ENCODE results near the gene SLC2A8.

DNA sequence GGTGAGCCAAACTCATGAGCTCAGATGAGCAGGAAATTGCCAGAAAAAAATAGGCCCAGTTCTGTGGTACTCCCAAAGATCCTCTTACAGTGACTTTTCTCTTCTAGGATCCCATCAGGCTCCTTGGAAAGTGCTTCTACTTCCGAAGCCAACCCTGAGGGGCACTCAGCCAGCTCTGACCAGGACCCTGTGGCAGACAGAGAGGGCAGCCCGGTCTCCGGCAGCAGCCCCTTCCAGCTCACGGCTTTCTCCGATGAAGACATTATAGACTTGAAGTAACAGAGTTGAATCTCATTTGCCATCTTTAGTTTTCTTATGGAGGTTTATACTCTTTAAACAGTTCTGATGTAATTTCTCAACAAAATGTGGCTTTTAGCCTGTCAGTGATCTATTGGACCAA lies 4.0 kb upstream of the SLC2A8 start:
- TF ChIP-seq CREB1 (CRISPR knock-in tag; IDR thresholded peaks at IDR 0.05) (no peak), FOXK1 (CRISPR knock-in tag; IDR thresholded peaks at IDR 0.05) (no peak), SMAD3 (CRISPR knock-in tag; IDR thresholded peaks at IDR 0.05; ENCODE audit: borderline replicate concordance) (no peak), ESRRA (CRISPR knock-in tag; IDR thresholded peaks at IDR 0.05; ENCODE audit: borderline replicate concordance) (no peak)
- TF ChIP-seq, protein P1, sequence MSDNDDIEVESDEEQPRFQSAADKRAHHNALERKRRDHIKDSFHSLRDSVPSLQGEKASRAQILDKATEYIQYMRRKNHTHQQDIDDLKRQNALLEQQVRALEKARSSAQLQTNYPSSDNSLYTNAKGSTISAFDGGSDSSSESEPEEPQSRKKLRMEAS (CRISPR knock-in tag; IDR thresholded peaks at IDR 0.05): no peak
- TF ChIP-seq, protein P2, sequence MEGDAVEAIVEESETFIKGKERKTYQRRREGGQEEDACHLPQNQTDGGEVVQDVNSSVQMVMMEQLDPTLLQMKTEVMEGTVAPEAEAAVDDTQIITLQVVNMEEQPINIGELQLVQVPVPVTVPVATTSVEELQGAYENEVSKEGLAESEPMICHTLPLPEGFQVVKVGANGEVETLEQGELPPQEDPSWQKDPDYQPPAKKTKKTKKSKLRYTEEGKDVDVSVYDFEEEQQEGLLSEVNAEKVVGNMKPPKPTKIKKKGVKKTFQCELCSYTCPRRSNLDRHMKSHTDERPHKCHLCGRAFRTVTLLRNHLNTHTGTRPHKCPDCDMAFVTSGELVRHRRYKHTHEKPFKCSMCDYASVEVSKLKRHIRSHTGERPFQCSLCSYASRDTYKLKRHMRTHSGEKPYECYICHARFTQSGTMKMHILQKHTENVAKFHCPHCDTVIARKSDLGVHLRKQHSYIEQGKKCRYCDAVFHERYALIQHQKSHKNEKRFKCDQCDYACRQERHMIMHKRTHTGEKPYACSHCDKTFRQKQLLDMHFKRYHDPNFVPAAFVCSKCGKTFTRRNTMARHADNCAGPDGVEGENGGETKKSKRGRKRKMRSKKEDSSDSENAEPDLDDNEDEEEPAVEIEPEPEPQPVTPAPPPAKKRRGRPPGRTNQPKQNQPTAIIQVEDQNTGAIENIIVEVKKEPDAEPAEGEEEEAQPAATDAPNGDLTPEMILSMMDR (IDR thresholded peaks at IDR 0.05): no peak
- TF ChIP-seq, protein P3, sequence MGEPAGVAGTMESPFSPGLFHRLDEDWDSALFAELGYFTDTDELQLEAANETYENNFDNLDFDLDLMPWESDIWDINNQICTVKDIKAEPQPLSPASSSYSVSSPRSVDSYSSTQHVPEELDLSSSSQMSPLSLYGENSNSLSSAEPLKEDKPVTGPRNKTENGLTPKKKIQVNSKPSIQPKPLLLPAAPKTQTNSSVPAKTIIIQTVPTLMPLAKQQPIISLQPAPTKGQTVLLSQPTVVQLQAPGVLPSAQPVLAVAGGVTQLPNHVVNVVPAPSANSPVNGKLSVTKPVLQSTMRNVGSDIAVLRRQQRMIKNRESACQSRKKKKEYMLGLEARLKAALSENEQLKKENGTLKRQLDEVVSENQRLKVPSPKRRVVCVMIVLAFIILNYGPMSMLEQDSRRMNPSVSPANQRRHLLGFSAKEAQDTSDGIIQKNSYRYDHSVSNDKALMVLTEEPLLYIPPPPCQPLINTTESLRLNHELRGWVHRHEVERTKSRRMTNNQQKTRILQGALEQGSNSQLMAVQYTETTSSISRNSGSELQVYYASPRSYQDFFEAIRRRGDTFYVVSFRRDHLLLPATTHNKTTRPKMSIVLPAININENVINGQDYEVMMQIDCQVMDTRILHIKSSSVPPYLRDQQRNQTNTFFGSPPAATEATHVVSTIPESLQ (CRISPR knock-in tag; IDR thresholded peaks at IDR 0.05): no peak
- TF ChIP-seq, protein P4, sequence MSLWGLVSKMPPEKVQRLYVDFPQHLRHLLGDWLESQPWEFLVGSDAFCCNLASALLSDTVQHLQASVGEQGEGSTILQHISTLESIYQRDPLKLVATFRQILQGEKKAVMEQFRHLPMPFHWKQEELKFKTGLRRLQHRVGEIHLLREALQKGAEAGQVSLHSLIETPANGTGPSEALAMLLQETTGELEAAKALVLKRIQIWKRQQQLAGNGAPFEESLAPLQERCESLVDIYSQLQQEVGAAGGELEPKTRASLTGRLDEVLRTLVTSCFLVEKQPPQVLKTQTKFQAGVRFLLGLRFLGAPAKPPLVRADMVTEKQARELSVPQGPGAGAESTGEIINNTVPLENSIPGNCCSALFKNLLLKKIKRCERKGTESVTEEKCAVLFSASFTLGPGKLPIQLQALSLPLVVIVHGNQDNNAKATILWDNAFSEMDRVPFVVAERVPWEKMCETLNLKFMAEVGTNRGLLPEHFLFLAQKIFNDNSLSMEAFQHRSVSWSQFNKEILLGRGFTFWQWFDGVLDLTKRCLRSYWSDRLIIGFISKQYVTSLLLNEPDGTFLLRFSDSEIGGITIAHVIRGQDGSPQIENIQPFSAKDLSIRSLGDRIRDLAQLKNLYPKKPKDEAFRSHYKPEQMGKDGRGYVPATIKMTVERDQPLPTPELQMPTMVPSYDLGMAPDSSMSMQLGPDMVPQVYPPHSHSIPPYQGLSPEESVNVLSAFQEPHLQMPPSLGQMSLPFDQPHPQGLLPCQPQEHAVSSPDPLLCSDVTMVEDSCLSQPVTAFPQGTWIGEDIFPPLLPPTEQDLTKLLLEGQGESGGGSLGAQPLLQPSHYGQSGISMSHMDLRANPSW (CRISPR knock-in tag; conservative IDR thresholded peaks at IDR 0.05; ENCODE audit: low read depth): no peak
- TF ChIP-seq, protein P5, sequence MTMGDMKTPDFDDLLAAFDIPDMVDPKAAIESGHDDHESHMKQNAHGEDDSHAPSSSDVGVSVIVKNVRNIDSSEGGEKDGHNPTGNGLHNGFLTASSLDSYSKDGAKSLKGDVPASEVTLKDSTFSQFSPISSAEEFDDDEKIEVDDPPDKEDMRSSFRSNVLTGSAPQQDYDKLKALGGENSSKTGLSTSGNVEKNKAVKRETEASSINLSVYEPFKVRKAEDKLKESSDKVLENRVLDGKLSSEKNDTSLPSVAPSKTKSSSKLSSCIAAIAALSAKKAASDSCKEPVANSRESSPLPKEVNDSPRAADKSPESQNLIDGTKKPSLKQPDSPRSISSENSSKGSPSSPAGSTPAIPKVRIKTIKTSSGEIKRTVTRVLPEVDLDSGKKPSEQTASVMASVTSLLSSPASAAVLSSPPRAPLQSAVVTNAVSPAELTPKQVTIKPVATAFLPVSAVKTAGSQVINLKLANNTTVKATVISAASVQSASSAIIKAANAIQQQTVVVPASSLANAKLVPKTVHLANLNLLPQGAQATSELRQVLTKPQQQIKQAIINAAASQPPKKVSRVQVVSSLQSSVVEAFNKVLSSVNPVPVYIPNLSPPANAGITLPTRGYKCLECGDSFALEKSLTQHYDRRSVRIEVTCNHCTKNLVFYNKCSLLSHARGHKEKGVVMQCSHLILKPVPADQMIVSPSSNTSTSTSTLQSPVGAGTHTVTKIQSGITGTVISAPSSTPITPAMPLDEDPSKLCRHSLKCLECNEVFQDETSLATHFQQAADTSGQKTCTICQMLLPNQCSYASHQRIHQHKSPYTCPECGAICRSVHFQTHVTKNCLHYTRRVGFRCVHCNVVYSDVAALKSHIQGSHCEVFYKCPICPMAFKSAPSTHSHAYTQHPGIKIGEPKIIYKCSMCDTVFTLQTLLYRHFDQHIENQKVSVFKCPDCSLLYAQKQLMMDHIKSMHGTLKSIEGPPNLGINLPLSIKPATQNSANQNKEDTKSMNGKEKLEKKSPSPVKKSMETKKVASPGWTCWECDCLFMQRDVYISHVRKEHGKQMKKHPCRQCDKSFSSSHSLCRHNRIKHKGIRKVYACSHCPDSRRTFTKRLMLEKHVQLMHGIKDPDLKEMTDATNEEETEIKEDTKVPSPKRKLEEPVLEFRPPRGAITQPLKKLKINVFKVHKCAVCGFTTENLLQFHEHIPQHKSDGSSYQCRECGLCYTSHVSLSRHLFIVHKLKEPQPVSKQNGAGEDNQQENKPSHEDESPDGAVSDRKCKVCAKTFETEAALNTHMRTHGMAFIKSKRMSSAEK (CRISPR knock-in tag; IDR thresholded peaks at IDR 0.05; ENCODE audit: borderline replicate concordance): no peak

Data from WTC11 (cell line).